Stimulated activated CD4-positive, alpha-beta T cell treated with anti-CD3 and anti-CD28 coated beads, Interleukin-12 subunit alpha, Interleukin-12 subunit beta, amount 100 ng/mL, for 24 hours (primary cell): ENCODE data around the gene CREG2.

Experiments
- DNase-seq, 2 experiments: peaks; one replicate each; pipeline ENCODE4 v3.0.0-alpha.2; 2020; ENCODE audit warnings: low read depth in 2 of 2

Gene CREG2

DNA sequence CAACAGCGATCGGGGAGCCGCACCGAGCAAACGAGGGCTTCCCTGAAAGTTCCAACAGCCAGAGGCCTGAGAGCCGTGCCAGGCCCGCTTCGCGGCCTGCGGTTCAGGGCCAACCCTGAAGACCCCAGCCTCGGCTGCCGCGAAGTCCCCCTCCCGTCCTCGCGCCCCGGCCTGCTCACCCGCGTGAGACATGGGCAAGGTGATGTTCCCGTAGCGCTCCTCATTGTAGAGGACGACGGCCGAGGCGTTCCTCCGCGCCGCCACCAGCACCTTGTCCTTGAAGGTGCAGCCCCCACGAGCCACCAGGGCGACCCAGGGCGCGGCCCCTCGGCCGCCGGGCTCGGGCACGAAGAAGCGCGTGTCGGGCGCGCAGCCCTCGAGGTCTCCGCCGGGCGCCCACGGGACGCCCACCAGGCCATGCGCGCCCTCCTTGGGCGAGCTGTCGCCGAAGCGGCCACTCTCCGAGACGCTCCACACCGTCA, 79.3 kb downstream of the CREG2 start:
- DNase-seq: no peak

DNA sequence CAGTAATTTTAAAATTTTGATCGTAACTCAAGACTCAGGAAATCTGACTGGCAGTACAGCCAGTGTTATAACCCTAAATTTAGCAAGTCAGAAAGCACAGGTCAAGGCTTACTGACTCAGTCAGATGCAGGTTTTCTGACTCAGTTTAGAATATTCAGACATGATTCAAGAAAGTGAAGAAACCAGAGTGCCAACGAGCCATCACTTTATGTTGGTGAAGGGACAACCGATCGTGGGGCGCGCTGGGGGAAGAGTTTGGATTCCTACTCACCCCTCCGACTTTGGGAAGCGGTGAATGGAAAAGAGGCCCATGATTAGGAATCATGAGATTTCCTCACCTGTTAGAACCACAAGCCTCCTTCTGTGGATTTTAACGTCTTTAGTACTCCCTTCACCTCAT, 79.8 kb downstream of the CREG2 start:
- no peak for DNase-seq

DNA sequence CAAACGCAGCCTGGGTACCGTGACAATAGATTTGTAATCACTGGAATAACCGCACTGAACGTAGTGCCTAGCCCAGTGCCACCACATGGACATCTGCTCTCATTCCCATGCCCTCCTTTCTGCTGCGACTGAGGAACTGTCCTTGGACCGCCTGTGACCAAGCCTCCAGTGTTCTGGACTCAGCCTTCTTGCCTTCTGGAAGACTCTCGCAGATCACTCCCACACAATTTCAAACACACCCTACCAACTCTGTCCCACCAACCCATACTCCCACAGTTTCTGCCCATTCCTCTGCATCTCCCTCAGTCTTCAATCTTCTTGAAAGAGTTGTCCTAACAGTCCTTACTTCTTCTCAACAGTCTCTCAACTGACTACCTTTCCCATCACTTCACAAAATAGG, 80.9 kb downstream of the CREG2 start:
- DNase-seq: no peak

DNA sequence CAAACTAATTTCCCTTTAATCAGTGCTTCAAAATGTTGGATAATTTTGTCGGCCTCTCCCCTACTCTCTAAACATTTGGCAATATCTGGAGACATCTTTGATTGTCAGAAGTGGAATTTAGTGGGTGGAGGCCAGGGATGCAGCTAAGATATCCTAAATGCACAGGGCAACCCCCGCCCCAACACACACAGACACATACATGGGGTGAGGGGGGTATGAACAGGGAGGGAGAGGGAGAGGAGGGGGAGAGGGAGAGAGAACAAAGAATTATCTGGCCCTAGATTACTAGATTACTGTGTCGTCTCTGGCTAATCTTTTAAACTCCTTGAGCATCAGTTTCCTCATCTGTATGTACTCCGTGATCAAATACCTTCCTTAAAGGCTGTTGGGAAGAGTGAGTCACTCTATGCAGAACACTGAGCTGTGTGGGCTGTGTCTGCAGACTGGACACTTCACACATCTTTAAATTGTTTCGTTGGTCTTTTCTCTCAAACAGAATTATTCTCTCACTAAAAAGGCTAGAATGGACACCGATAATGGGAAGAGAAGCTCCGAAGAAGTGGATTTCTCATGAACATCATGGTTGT, 81.7 kb downstream of the CREG2 start:
- DNase-seq: no peak

DNA sequence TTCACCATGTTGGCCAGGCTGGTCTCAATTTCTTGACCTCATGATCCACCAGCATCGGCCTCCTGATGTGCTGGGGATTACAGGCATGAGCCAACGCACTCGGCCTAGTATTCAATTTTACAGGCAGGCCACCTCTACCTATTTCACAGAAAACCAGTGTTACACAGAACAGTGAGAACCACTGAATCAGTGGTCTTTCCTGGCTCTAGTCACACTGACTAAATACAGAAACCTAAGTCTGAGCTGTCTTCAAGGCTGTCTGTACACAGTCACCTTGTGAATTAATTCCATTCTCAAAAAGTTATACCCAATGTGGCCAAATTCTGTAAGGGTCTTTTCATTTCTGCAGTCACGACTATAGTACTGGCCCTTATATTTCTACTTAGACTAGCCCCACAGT, 82.3 kb downstream of the CREG2 start:
- DNase-seq: no peak

DNA sequence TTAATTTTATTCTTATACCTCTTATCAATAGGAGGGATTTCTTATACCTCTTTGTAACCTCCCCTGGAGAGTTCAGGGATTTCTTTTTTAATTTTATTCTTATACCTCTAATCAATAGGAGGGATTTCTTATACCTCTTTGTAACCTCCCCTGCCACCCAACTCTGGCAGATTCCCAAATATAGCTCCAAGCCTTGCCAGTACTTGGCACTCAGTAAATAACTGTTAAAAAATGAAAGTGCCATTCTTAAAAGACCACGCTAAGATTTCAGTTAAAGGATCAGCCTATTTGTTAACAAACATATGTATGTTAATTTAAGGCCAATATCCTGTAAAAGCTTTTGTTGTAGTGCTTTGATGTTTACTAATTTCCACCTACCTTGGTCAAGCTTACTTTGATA, 83.6 kb downstream of the CREG2 start:
- no peak for DNase-seq

DNA sequence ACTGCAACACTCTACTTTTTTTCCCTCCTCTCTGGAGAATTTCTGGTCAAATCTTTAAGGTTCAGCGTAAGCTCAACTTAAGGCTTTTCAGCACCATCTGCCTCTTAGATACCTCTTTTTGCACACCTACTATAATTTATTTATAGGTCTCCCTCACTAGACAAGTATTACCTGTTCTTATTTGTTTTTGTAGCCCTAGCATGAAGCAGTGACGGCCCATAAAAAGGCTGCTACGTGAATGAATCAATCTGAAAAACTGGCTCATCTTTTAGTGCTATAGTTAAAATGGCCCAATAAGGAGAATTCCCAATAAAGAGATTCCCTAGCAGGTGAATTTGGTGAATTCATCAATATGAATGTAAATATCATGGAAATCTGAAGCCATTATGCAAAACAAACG, 85.3 kb downstream of the CREG2 start:
- DNase-seq: no peak

DNA sequence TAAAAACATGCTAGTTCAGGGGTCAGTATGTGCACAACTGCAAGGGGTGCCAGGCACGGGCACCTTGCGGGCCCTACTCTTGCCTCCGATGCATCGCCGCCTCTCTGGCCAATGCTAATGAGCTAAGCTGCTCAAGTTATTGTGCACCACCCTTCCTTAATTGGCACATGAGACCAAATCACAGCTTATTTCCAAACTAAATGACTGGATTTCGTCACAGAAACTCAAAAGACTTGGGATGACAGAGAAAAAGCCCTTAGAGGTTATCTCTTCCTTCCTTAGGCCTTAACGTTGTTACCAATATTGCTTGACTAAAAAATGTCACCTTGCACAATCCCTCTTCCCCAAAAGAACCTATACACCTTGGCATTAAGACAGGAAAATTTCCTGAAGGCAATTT, 86.5 kb downstream of the CREG2 start:
- DNase-seq: no peak

DNA sequence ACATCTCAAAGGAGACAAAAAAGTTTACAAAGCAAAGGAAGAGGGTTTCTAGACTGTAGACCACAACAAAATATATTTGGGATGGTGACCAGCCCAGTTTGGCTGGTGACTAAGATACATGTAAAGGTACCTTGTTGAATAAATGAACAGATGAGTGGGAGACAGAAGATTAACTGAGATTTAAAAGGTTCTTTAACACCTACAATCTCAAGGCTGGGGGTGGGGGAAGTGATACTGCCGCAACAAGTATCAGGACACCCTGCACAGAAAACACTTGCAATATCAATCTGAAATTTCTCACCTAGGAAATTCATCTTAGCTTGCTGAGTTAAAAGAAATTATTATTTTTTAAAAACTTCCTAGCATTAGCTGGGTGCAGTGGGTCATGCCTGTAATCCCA, 87.1 kb downstream of the CREG2 start:
- no peak for DNase-seq

DNA sequence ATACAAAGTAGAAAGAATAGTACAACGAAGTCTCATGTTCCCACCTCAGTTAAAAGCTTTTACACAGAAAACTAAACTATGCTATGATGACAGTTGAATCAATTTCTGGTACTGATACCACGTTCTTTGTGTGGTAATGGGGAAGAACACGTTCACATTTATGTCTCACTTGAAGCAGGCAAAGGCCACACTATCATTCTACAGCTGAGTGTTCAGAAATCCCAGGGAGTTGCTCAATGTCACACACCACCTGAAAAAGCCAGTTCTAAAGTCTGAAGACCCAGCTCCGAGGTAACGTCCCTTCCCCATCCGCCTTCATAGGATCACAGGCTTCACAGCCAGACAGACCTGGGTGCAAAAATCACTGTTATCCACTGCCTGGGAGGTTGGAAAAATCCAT, 87.7 kb downstream of the CREG2 start:
- no peak for DNase-seq

DNA sequence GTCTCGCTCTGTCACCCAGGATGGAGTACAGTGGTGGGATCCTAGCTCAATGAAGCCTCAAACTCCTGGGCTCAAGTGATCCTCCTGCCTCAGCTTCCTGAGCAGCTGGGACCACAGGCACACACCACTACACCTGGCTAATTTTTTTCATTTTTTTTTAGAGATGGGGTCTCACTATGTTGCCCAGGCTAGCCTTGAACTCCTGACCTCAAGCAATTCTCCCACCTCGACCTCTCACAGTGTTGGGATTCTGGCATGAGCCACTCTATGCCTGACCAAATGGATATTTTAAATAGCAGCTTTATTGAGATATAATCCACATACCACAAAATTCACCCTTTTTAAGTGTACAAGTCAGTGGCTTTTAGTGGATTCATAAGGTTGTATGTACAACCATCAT, 89.9 kb downstream of the CREG2 start:
- DNase-seq: no peak

DNA sequence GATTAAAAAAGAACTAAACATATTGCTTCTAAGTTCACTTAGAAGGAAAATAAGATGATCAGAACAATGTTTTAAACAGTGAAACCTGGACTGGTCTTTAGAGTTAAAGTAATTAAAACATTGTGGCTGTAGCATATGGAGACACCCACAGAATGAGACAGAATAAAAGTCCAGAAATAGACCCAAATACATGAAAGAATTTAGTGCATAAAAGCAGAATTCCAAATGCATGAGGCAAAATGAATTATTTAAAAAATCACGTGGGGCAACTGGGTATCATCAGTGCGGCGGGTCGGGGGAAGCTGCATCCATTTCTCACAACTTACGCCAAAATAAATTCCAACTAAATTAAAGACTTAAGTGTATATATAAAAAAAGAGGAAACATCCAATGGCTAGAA, 90.9 kb downstream of the CREG2 start:
- DNase-seq: no peak

DNA sequence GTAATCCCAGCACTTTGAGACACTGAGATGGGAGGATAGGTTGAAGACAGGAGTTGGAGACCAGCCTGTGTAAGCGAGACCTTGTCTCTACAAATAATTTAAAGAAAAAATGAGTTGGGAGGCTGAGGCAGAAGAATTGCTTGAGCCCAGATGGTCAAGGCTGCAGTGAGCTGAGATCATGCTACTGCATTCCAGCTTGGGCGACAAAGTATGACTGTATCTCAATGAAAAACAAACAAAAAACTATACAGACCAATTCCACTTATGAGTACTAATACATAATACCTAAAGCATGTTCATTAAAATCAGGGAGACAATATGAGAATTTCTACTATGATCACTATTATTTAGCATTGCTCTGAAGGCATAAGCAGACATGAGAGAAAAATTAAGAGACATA, 91.4 kb downstream of the CREG2 start:
- no peak for DNase-seq
